Muscle of leg (tissue), 16 donors: ENCODE data around the gene TAS2R43. TPM values are rescaled to one million over a fixed set of nuclear protein-coding genes. Genes with fewer than 3 reads are reported as not detected.
"Not testable (repeated sequence)": the region's sequence is repeated elsewhere in the genome, so short reads cannot be mapped to it uniquely, and the experiment has no call there.

Experiments used
- DNase-seq: peaks from one replicate; pipeline ENCODE4 v3.0.0; 2013
- H3K27ac ChIP-seq: one replicate; pipeline ENCODE4 v1.5.1; 2013; ENCODE audit warnings: mild to moderate bottlenecking, low read length, control low read depth
- H3K27me3 ChIP-seq: one replicate; pipeline ENCODE4 v1.6.1; 2013; ENCODE audit warnings: low read length; ENCODE audit not compliant: control insufficient read depth, insufficient read depth
- H3K36me3 ChIP-seq: one replicate; pipeline ENCODE4 v1.6.1; 2013; ENCODE audit warnings: low read length; ENCODE audit not compliant: control insufficient read depth, insufficient read depth
- H3K4me1 ChIP-seq: one replicate; pipeline ENCODE4 v1.6.1; 2013; ENCODE audit warnings: low read length; ENCODE audit not compliant: control insufficient read depth, insufficient read depth
- H3K4me3 ChIP-seq: one replicate; pipeline ENCODE4 v1.5.1; 2013; ENCODE audit warnings: low read length, control low read depth
- H3K9me3 ChIP-seq: replicated peaks from 2 replicates; pipeline ENCODE4 v1.6.1; 2013; ENCODE audit warnings: low read depth, low read length; ENCODE audit not compliant: control insufficient read depth
- WGBS: methylation state at CpG from one replicate; pipeline ENCODE4 v1.1.5; 2013; ENCODE audit warnings: missing lambda C conversion rate; ENCODE audit not compliant: insufficient coverage; 5-methylcytosine and 5-hydroxymethylcytosine counted together
- long read RNA-seq, 11 donors: transcript quantifications; one replicate each; lab custom pipeline, GENCODE V29; 2026
- polyA plus RNA-seq, 8 donors: library from polyadenylated mRNA; unstranded; fragments of 120-200 nt; gene quantifications; one replicate each; pipeline versions ENCODE4 v1.2.1 to v1.2.3, GENCODE V29; 2013; ENCODE audit warnings: inconsistent platforms in 1 of 8, low replicate concordance in 1 of 8; ENCODE audit not compliant: insufficient read length in 8 of 8, insufficient read depth in 1 of 8
- total RNA-seq: library from RNA; stranded (reverse); fragments of 120-200 nt; gene quantifications from one replicate; pipeline ENCODE4 v1.2.4, GENCODE V29; 2013

The TAS2R43 gene, protein sequence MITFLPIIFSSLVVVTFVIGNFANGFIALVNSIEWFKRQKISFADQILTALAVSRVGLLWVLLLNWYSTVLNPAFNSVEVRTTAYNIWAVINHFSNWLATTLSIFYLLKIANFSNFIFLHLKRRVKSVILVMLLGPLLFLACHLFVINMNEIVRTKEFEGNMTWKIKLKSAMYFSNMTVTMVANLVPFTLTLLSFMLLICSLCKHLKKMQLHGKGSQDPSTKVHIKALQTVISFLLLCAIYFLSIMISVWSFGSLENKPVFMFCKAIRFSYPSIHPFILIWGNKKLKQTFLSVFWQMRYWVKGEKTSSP
- total RNA-seq (2.2 TPM), polyA plus RNA-seq (under 1 TPM in 6 of 8 donors, not detected in 2; 0.16 to 0.64 (median 0.32) TPM)
- long read RNA-seq, donor 1, partial matches to known transcripts, result 0 of 1 reads
- long read RNA-seq, donor 1, other reads (novel, unspliced or antisense), result 0 of 1 reads
- long read RNA-seq, donor 2, result 0 reads
- long read RNA-seq, donor 3, result 0 reads
- long read RNA-seq, donor 4, result 0 reads
- long read RNA-seq, donor 5, result 0 reads
- long read RNA-seq, donor 6, result 0 reads
- long read RNA-seq, donor 7, result 0 reads
- long read RNA-seq, donor 8, result 0 reads
- long read RNA-seq, donor 9, result 0 reads
- long read RNA-seq, donor 10, partial matches to known transcripts, result 0 of 1 reads
- long read RNA-seq, donor 10, other reads (novel, unspliced or antisense), result 0 of 1 reads
- long read RNA-seq, donor 11, result 0 reads

DNA sequence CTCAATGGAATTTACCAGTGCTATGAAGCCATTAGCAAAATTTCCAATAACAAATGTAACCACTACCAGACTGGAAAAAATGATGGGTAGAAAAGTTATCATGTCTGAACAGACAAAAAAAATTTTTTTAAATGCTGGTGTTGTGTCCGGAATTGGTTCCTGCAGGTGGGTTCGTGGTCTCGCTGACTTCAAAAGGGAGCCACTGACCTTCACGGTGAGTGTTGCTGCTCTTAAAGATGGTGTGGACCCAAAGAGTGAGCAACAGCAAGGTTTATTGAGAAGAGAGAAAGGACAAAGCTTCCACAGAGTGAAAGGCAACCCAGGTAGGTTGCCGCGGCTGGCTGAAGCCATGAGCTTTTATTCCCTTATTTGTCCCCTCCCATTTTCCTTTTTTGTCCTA is at the start of gene TAS2R43:
TAS2R43 (minus strand) TSS at position 186 of the 400 bp plus-strand sequence; CDS start at position 102, 84 bp downstream.
- Histone ChIP-seq H3K9me3 (peaks cover 3% of the 10 kb centered on the region), H3K27ac (no peak within 1 kb of the TSS), H3K4me3 (no peak within 1 kb of the TSS), H3K36me3 (no peaks in the 10 kb centered on the region), H3K27me3 (no peaks in the 10 kb centered on the region), H3K4me1 (no peaks in the 10 kb centered on the region)
- WGBS, result no CpG with 5 or more reads among the region's 6 CpGs
- DNase-seq, result no peak

DNA sequence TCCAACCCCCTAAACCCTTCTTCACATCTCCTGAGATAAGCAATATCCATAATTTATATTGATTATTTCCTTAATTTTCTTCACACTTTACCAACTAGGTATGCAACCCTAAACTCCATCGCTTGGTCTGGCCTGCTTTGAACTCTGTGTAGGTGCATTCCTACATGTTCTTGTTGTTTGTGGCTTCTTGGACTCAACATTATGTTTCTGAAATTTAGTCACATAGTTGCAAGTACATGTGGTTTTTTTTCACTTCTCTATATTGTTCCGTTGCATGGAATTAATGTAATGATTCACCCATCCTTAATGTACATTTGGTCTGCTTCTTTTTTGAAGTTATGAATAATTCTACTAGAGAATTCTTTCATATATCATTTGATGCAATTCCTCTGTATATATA is 44.0 kb upstream of the TAS2R43 start:
- DNase-seq, result no peak
- WGBS, result no CpG with 5 or more reads among the region's 2 CpGs
- no peak overlapping the region for H3K27ac ChIP-seq
- H3K4me1 ChIP-seq, result no peaks in the 10 kb centered on the region
- H3K4me3 ChIP-seq, result no peak overlapping the region
- no peaks in the 10 kb centered on the region for H3K36me3 ChIP-seq
- no peaks in the 10 kb centered on the region for H3K9me3 ChIP-seq
- H3K27me3 ChIP-seq, result no peaks in the 10 kb centered on the region

GRCh38 chr12:11134305-11134704 is 42.2 kb upstream of the TAS2R43 start, which contains the start of gene TAS2R30:
TAS2R30 (minus strand) TSS chr12:11134644; CDS start chr12:11134244, 400 bp downstream.
- Histone ChIP-seq H3K4me3 (no peak within 1 kb of the TSS), H3K27me3 (no peaks in the 10 kb centered on the region), H3K9me3 (no peaks in the 10 kb centered on the region), H3K36me3 (no peaks in the 10 kb centered on the region), H3K4me1 (no peaks in the 10 kb centered on the region), H3K27ac (no peak within 1 kb of the TSS)
- no CpG with 5 or more reads among the region's 3 CpGs for WGBS
- DNase-seq, result no peak

- DNase-seq, result no peak
- H3K36me3 ChIP-seq, result peaks cover 3% of the 10 kb centered on the region
- no peak overlapping the region for H3K4me3 ChIP-seq
- H3K27me3 ChIP-seq, result no peaks in the 10 kb centered on the region
- WGBS, result no CpG with 5 or more reads among the region's 2 CpGs
- H3K4me1 ChIP-seq, result no peaks in the 10 kb centered on the region
- no peak overlapping the region for H3K27ac ChIP-seq
- no peaks in the 10 kb centered on the region for H3K9me3 ChIP-seq
Measured at GRCh38 chr12:11133816-11134215, 41.7 kb upstream of the TAS2R43 start.

- Histone ChIP-seq H3K4me1 (no peaks in the 10 kb centered on the region), H3K4me3 (no peak overlapping the region), H3K36me3 (peaks cover 3% of the 10 kb centered on the region), H3K9me3 (no peaks in the 10 kb centered on the region), H3K27me3 (no peaks in the 10 kb centered on the region), H3K27ac (no peak overlapping the region)
- DNase-seq, result no peak
- WGBS, result no CpG with 5 or more reads among the region's 2 CpGs
Measured at GRCh38 chr12:11133162-11133561, 41.0 kb upstream of the TAS2R43 start.

DNA sequence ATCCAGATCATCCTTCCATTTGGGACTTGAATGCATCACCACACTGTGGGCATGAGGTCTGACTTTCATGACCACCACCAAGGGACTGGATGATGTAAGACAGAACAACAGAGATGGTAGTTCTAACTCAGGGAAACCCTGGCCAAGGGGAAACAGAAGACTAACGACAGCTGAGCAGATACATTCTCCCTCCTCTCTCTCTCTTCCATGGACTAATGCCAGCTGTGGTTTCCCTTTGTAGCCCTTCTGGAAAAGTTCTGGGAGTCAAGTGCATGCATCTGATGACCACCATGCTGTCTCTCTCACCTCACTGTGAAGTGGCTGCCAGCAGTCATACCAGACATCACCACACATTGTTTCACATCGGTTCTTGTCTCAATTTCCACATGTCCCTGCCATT is 38.9 kb upstream of the TAS2R43 start:
- peak; percentile 12 for DNase-seq
- H3K4me3 ChIP-seq, result no peak overlapping the region
- no peaks in the 10 kb centered on the region for H3K9me3 ChIP-seq
- peaks cover 3% of the 10 kb centered on the region for H3K36me3 ChIP-seq
- H3K27ac ChIP-seq, result no peak overlapping the region
- 0% methylated on average over 1 of the region's 2 CpGs for WGBS
- H3K4me1 ChIP-seq, result no peaks in the 10 kb centered on the region
- H3K27me3 ChIP-seq, result no peaks in the 10 kb centered on the region

DNA sequence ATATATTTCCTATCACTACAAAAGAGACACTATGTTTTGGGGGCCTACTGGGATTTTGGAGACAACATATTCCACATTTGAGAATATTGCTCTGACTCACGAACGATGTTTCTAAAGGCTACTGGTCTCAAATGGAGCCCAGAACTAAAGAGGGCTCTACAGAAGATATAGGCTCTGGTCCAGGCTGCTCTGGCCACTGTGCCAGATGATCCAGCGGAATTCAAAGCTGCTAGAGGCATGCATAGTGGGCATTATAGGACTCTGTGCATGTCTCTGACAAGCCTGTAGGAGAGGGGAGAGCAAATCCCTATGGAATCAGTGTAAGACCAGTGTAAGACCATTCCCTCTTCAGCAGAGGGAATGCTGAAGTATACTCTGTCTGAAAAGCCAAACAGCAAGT is 38.3 kb upstream of the TAS2R43 start:
- Histone ChIP-seq H3K4me1 (no peaks in the 10 kb centered on the region), H3K4me3 (no peak overlapping the region), H3K27me3 (no peaks in the 10 kb centered on the region), H3K27ac (no peak overlapping the region), H3K9me3 (no peaks in the 10 kb centered on the region), H3K36me3 (peaks cover 3% of the 10 kb centered on the region)
- 90% methylated on average over 3 of the region's 3 CpGs for WGBS
- DNase-seq, result no peak

GRCh38 chr12:11114130-11114529 is 22.0 kb upstream of the TAS2R43 start:
- H3K36me3 ChIP-seq, H3K4me1 ChIP-seq, H3K27ac ChIP-seq, H3K4me3 ChIP-seq, H3K27me3 ChIP-seq, DNase-seq: not testable (repeated sequence)
- WGBS, result 100% methylated on average over 1 of the region's 1 CpG
- H3K9me3 ChIP-seq, result peaks cover 60% of the 10 kb centered on the region

- not testable (repeated sequence) for H3K4me3 ChIP-seq, H3K27me3 ChIP-seq, DNase-seq, H3K27ac ChIP-seq, H3K4me1 ChIP-seq
- WGBS, result no CpG with 5 or more reads among the region's 1 CpG
- peaks cover 13% of the 10 kb centered on the region for H3K36me3 ChIP-seq
- peaks cover 60% of the 10 kb centered on the region for H3K9me3 ChIP-seq
Measured at GRCh38 chr12:11111213-11111612, 19.1 kb upstream of the TAS2R43 start.

GRCh38 chr12:11108862-11109261 is 16.7 kb upstream of the TAS2R43 start:
- Histone ChIP-seq H3K27me3 (no peaks in the 10 kb centered on the region), H3K27ac (no peak overlapping the region), H3K4me1 (no peaks in the 10 kb centered on the region), H3K9me3 (peaks cover 54% of the 10 kb centered on the region), H3K4me3 (no peak overlapping the region), H3K36me3 (peaks cover 13% of the 10 kb centered on the region)
- WGBS, result 100% methylated on average over 1 of the region's 2 CpGs
- no peak for DNase-seq
